ENCODE measurements around the gene KIAA1328.

DNA sequence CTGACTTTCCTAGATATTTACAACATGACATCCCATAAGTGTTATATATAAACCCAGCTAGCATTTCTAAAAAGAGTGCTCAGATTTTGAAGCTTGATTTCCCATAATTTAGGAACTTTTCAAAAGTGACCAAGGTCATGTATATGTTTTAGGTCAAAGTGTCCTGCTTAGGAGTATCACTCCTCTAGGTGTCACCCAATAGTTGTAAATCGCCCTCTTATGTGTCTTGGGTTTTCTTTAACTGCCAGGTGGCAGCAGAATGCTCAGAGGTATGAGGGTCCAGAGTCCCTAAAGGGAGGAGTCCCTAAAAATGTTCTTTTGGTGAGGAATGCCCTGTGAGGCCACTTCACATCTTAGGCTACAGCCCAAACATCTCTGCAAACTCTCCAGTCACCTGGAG lies 378.4 kb downstream of the KIAA1328 start:
- TF ChIP-seq, protein P1, sequence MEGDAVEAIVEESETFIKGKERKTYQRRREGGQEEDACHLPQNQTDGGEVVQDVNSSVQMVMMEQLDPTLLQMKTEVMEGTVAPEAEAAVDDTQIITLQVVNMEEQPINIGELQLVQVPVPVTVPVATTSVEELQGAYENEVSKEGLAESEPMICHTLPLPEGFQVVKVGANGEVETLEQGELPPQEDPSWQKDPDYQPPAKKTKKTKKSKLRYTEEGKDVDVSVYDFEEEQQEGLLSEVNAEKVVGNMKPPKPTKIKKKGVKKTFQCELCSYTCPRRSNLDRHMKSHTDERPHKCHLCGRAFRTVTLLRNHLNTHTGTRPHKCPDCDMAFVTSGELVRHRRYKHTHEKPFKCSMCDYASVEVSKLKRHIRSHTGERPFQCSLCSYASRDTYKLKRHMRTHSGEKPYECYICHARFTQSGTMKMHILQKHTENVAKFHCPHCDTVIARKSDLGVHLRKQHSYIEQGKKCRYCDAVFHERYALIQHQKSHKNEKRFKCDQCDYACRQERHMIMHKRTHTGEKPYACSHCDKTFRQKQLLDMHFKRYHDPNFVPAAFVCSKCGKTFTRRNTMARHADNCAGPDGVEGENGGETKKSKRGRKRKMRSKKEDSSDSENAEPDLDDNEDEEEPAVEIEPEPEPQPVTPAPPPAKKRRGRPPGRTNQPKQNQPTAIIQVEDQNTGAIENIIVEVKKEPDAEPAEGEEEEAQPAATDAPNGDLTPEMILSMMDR (IDR thresholded peaks at IDR 0.05), result no peak
- TF ChIP-seq POLR2AphosphoS5 (IDR thresholded peaks at IDR 0.05) (no peak), POLR2A (IDR thresholded peaks at IDR 0.05) (no peak), EP300 (IDR thresholded peaks at IDR 0.05) (no peak)

All from stomach (tissue), 4 donors.